Epithelial cell of esophagus (primary cell): ENCODE results near the gene IFI6.
A peak's percentile ranks its signal among the peaks of the same experiment; 100 is the strongest.
"Not testable (repeated sequence)": the region's sequence is repeated elsewhere in the genome, so short reads cannot be mapped to it uniquely, and the experiment has no call there.

Source experiments
- DNase-seq: peaks from one replicate; pipeline ENCODE4 v3.0.0; 2010; ENCODE audit warnings: low read depth
- H3K4me3 ChIP-seq: 2 replicates; pipeline ENCODE4 v1.5.1; 2011; ENCODE audit warnings: mild to moderate bottlenecking, low read length, control low read depth
- TF ChIP-seq, protein P1 (sequence below): IDR thresholded peaks from 2 replicates; pipeline ENCODE4 v1.5.1; 2011; ENCODE audit warnings: low read depth, mild to moderate bottlenecking, low read length, control low read depth, inconsistent platforms; ENCODE audit not compliant: insufficient read depth; ENCODE audit errors: missing control alignments

IFI6 gene

DNA sequence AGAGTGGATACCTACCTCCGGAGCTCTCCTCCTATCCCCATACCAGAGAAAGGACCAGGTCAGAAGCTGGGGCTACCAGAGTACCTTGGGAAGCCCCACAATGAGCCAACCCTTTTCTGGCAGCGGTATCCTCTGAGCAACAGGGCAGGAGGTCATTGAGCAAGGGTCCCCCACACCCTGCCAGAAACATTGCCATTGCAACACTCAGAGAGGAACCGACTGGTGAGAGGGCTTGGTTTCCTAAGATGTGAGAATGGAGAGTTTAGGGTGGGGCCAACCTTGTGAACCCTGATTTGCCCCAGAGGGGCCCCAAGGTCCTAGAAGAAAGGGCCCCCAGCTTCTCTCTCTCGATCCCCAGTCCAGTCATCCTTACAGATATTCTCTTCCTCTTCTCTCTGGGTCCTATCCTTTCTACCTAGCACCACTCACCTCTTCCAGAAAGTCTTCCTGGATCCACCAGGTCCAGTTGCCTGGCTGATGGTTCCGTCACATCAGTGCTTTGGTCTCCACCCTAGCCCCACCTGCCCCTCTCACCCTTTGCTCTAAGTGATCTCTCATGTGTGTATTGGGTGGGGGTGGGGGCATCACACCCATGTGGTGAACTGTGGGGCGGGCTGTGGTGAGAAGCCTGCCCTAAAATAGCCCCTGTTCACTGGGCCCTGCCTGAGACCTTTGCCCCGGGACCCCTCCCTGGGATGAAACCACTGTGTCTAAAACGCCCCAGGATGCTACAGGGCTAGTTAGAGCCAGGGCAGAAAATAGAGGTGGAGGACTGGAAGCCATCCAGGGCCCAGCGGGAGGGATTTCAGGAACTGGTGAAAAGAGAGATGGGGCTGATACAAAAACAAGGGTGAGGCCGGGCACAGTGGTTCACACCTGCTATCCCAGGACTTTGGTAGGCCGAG lies 45.7 kb downstream of the IFI6 start:
- TF ChIP-seq, protein P1, sequence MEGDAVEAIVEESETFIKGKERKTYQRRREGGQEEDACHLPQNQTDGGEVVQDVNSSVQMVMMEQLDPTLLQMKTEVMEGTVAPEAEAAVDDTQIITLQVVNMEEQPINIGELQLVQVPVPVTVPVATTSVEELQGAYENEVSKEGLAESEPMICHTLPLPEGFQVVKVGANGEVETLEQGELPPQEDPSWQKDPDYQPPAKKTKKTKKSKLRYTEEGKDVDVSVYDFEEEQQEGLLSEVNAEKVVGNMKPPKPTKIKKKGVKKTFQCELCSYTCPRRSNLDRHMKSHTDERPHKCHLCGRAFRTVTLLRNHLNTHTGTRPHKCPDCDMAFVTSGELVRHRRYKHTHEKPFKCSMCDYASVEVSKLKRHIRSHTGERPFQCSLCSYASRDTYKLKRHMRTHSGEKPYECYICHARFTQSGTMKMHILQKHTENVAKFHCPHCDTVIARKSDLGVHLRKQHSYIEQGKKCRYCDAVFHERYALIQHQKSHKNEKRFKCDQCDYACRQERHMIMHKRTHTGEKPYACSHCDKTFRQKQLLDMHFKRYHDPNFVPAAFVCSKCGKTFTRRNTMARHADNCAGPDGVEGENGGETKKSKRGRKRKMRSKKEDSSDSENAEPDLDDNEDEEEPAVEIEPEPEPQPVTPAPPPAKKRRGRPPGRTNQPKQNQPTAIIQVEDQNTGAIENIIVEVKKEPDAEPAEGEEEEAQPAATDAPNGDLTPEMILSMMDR, result no peak
- DNase-seq, result no peak
- no peak overlapping the region for H3K4me3 ChIP-seq

DNA sequence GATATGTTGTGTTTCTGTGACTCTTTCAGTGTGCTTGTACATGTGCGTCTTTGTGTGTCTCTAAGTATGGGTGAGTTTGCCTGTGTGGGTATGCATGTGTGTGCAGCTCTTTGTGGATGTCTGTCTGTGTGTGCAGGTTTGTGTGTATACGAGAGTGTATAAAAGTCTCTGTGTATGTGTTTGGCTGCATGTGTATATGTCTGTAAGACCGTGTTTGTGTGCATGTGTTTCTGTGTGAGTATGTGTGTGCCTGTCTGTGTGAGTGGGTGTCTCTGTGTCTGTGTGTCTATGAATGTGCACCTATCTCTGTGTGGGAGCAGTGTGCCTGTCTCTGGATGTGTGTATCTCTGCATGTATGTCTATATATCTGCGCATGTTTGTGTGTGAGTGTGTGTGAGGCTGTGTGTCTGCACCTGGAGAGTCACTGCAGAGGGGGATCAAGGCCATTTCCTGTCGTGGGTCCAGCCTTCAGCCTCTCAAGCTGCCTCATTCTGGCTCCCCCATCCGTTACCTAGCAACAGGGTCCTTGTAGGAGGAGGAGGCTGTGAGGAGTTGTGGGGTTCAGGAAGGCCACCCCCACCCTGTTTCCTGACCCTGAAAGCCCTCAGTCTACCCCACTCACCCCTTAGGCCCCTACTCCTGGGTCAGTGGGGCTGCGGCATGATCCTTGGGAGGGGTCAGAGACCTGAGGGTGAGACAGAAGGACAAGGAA lies 47.4 kb downstream of the IFI6 start:
- TF ChIP-seq, protein P1, result no peak
- H3K4me3 ChIP-seq, result no peak overlapping the region
- no peak for DNase-seq

DNA sequence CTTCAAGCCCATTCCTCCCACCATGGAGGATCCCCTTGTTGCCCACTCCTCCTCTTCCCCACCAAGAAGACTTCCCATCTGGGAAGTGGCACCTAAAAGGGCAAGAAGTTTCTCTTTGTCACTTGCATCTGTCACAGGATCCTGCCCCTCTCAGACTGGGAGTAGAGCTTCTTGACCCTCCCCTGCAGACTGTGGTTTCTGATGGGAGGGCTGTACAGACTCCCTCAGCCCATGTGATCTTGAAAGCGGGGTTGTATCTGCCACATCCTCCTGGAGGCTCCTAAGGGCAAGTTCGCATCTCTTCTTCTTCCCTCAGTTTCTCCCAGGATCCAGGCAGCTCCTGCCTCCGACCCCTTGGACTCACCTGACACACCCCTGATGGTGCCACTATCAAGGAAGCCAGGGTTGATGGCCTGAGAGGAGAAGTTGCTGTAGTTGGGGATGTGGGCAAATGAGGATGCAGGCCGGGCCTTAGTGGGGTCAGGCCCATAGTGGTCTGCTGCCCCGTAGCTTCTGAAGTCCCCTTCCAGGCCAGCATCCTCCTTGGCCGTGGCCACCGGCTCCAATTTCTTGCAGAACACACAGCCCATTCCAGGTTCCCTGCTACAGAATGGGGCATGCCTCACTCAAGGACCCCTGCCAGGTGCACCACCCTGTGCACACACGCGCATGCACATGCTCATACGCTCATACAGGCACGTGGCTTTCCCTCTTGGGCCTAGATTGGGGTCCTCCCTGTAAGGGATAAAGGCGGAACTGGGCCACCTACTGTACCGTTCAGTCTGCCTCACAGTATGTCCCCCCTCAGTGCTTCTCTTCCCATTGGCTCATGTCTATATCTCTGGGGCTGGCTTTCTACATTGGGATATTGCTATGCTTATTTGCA lies 48.4 kb downstream of the IFI6 start:
- DNase-seq, result no peak
- TF ChIP-seq, protein P1, result no peak
- H3K4me3 ChIP-seq, result no peak overlapping the region

DNA sequence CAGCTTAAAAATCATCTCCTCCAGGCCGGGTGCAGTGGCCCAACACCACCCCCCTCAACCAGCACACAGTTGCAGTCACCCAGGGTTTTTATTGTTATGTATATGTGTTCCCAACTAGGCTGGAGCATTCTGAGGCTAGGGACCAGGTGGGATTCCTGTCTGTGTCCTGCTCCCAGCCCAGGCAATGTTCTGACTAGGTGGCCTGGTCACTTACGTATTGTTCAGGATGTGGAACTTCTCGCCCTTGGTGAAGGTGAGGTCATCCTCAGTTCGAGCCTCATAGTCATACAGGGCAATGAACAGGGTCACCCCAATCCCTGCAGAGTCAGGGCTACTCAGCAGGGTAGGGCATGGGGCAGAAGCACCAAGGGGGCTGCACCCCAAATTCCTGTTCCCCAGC lies 49.2 kb downstream of the IFI6 start:
- TF ChIP-seq, protein P1, result no peak
- DNase-seq, result no peak
- H3K4me3 ChIP-seq, result no peak overlapping the region

DNA sequence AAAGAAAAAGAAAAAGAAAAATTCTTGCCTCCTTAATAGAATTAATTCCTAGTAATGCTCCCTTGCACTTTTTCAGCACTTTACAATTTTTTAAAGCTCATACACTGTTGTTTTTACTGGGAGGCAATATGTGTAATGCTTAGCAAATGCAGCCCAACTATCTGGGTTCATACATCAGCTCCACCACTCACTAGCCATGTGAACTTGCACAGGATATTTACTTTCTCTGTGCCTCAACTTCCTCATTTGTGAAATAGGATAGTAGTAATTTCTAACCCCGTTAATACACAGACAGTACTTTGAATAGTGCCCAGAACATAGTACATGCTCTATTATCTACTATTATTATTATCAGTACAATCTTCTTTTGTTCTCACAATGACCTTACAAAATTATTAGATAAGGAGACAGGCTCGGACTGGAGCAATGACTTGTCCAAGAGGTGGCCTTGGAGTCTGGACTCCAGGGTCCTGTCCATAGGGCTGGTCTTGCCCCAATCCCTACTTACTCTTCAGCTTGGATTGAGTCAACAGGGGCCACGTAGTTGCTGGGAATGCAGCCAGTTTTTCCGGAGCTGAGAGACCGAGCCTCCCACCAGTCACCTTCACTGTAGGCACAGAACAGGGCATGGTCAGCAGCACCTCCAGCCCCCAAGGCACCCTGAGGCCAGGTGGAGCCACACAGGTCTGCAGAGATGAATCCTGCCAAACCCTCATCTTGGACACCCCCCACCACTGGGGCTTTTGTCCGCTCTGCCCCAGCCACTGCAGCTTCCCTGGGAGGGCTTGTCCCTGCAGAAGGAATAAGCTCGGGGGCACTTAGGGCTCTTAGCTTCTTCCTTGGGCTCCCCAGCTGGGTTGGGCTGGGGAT lies 50.7 kb downstream of the IFI6 start:
- TF ChIP-seq, protein P1, result no peak
- DNase-seq, result peak; percentile 77
- no peak overlapping the region for H3K4me3 ChIP-seq

DNA sequence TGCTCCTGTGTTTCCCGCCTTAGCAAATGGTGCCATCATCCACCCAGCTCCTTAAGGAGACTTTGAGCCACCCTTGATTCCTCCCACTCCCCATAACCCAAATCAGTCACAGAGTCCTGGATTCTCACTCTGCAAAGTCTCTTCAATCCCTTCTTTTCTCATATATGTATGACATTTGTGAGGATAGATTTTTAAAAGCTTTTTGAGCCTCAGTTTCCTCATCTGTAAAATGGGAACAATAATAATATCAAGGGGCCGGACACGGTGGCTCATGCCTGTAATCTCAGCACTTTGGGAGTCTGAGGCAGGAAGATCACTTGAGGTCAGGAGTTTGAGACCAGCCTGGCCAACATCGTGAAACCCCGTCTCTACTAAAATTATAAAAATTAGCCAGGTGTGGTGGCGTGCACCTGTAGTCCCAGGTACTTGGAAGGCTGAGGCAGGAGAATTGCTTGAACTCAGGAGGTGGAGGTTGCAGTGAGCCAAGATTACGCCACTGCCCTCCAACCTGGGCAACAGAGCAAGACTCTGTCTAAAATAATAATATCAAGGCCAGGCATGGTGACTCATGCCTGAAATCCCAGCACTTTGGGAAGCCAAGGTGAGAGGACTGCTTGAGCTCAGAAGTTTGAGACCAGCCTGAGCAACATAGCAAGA lies 52.1 kb downstream of the IFI6 start:
- not testable (repeated sequence) for H3K4me3 ChIP-seq, DNase-seq
